Coronary artery (tissue), 2 donors: Measurements from ENCODE around the gene KRT38.

Experiments used
- DNase-seq: peaks from one replicate; pipeline ENCODE4 v3.0.0-alpha.2; 2017; ENCODE audit warnings: low spot score
- H3K27ac ChIP-seq, 2 donors: fragments of 200-600 bp; sonication (generic); one replicate each; pipeline ENCODE4 v1.5.1; 2016 to 2019
- H3K4me3 ChIP-seq: fragments of 200-600 bp; sonication (generic); 2 replicates; pipeline ENCODE4 v1.5.1; 2016; ENCODE audit warnings: mild to moderate bottlenecking, moderate library complexity
- TF ChIP-seq, protein P1 (sequence below): fragments of 200-600 bp; sonication (generic); IDR thresholded peaks from one replicate; pipeline ENCODE4 v1.5.1; 2019; ENCODE audit warnings: antibody characterized with exemption

KRT38 gene

GRCh38 chr17:41474863-41475262 is 34.1 kb upstream of the KRT38 start:
- TF ChIP-seq, protein P1, sequence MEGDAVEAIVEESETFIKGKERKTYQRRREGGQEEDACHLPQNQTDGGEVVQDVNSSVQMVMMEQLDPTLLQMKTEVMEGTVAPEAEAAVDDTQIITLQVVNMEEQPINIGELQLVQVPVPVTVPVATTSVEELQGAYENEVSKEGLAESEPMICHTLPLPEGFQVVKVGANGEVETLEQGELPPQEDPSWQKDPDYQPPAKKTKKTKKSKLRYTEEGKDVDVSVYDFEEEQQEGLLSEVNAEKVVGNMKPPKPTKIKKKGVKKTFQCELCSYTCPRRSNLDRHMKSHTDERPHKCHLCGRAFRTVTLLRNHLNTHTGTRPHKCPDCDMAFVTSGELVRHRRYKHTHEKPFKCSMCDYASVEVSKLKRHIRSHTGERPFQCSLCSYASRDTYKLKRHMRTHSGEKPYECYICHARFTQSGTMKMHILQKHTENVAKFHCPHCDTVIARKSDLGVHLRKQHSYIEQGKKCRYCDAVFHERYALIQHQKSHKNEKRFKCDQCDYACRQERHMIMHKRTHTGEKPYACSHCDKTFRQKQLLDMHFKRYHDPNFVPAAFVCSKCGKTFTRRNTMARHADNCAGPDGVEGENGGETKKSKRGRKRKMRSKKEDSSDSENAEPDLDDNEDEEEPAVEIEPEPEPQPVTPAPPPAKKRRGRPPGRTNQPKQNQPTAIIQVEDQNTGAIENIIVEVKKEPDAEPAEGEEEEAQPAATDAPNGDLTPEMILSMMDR = no peak
- H3K27ac ChIP-seq = no peak overlapping the region
- no peak overlapping the region for H3K4me3 ChIP-seq
- no peak for DNase-seq

DNA sequence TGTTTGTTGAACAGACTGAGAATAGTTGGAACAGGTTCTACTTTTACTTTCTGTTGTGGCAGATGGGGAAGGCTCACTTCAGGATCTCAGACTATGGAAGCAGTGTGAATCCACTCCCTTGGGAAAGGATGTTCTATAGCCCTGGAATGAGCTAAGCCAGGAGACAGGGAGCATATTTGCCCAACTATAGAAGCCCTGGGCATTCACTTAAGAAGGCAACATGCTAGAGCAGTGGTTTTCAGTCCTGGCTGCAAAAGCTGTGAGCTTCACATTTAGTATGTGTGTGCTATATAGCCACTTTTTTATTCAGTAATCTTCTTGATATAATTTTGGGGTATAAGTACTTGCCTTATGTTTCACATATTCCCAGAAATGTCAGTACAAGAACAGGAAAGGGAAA is 27.6 kb upstream of the KRT38 start:
- TF ChIP-seq, protein P1 = no peak
- no peak for DNase-seq
- Histone ChIP-seq H3K4me3 (no peak overlapping the region), H3K27ac (no peak overlapping the region)

GRCh38 chr17:41467561-41467960 is 26.8 kb upstream of the KRT38 start:
- no peak for DNase-seq
- TF ChIP-seq, protein P1 = no peak
- Histone ChIP-seq H3K27ac (no peak overlapping the region), H3K4me3 (no peak overlapping the region)

- Histone ChIP-seq H3K4me3 (no peak within 1 kb of the TSS), H3K27ac (no peak within 1 kb of the TSS)
- TF ChIP-seq, protein P1 = no peak
- DNase-seq = no peak
Observed at GRCh38 chr17:41466988-41467387, 26.2 kb upstream of the KRT38 start, which contains the start of gene KRT32. TSS of gene KRT32 (minus strand) at chr17:41467386. CDS start at chr17:41467325, 61 bp downstream.

GRCh38 chr17:41464682-41465081 is 23.9 kb upstream of the KRT38 start:
- H3K27ac ChIP-seq = no peak overlapping the region
- DNase-seq = no peak
- no peak overlapping the region for H3K4me3 ChIP-seq
- TF ChIP-seq, protein P1 = no peak

DNA sequence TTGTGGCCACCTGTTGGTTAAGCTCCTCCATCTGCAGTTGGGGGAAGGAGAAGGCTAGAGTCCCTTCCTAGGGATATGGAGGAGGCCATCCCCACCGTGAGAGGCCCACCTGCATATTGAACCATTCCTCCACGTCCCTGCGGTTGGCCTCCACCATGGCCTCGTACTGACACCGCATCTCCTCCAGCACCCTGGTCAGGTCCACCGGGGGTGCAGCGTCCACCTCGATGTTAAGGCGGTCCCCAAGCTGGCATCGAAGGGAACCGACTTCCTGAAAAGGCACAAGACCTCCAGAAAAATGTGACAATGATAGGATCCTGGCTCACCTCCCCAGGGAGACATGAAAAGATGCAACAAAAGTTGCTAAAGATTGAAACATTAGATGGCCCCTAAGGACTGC is 23.4 kb upstream of the KRT38 start:
- DNase-seq = no peak
- no peak overlapping the region for H3K4me3 ChIP-seq
- TF ChIP-seq, protein P1 = no peak
- no peak overlapping the region for H3K27ac ChIP-seq

- no peak for DNase-seq
- TF ChIP-seq, protein P1 = no peak
- no peak overlapping the region for H3K4me3 ChIP-seq
- H3K27ac ChIP-seq = no peak overlapping the region
Observed at GRCh38 chr17:41463746-41464145, 23.0 kb upstream of the KRT38 start.
